GM21528 (cell line): ENCODE measurements around the gene LPCAT2.

Source experiments
- ATAC-seq: cut with Tn5 transposase; IDR thresholded peaks from one replicate; pipeline ENCODE4 v1.9.1; 2021; ENCODE audit warnings: mild to moderate bottlenecking, moderate library complexity; ENCODE audit not compliant: unreplicated experiment, low FRiP score

LPCAT2 gene

GRCh38 chr16:55479430-55480140 is 29.3 kb upstream of the LPCAT2 start:
- no peak for ATAC-seq

GRCh38 chr16:55480228-55480655 is 28.6 kb upstream of the LPCAT2 start:
- no peak for ATAC-seq

- ATAC-seq: no peak
Measured at GRCh38 chr16:55481023-55481422, 27.8 kb upstream of the LPCAT2 start.

GRCh38 chr16:55482056-55482455 is 26.8 kb upstream of the LPCAT2 start:
- ATAC-seq: no peak

GRCh38 chr16:55487048-55487803 is 21.6 kb upstream of the LPCAT2 start:
- no peak for ATAC-seq

- ATAC-seq: no peak
Measured at GRCh38 chr16:55488306-55488705, 20.6 kb upstream of the LPCAT2 start.

- no peak for ATAC-seq
Measured at GRCh38 chr16:55489119-55489955, 19.5 kb upstream of the LPCAT2 start.

- ATAC-seq: no peak
Measured at GRCh38 chr16:55489956-55490265, 19.0 kb upstream of the LPCAT2 start.

- no peak for ATAC-seq
Measured at GRCh38 chr16:55490301-55490700, 18.6 kb upstream of the LPCAT2 start.

- ATAC-seq: no peak
Measured at GRCh38 chr16:55491691-55492090, 17.2 kb upstream of the LPCAT2 start.

GRCh38 chr16:55492756-55493380 is 16.0 kb upstream of the LPCAT2 start:
- ATAC-seq: no peak

- ATAC-seq: no peak
Measured at GRCh38 chr16:55494994-55495421, 13.9 kb upstream of the LPCAT2 start.

- no peak for ATAC-seq
Measured at GRCh38 chr16:55495616-55496289, 13.1 kb upstream of the LPCAT2 start.

- ATAC-seq: no peak
Measured at GRCh38 chr16:55496509-55497145, 12.2 kb upstream of the LPCAT2 start.

- no peak for ATAC-seq
Measured at GRCh38 chr16:55497558-55497957, 11.3 kb upstream of the LPCAT2 start.

GRCh38 chr16:55498101-55498500 is 10.8 kb upstream of the LPCAT2 start:
- no peak for ATAC-seq

- ATAC-seq: no peak
Measured at GRCh38 chr16:55499281-55499680, 9.6 kb upstream of the LPCAT2 start.

- ATAC-seq: no peak
Measured at GRCh38 chr16:55499951-55500529, 8.8 kb upstream of the LPCAT2 start.

GRCh38 chr16:55500530-55501011 is 8.3 kb upstream of the LPCAT2 start:
- no peak for ATAC-seq
